ENCODE data around the gene DTWD2.

- no peak for TF ChIP-seq CTCF (IDR thresholded peaks at IDR 0.05; ENCODE audit: poor library complexity)
- TF ChIP-seq EZH2phosphoT487 (IDR thresholded peaks at IDR 0.05; ENCODE audit: low read depth, severe bottlenecking, unreplicated experiment) = no peak
Observed at GRCh38 chr5:118789366-118789765, 199.0 kb downstream of the DTWD2 start.

Data from hepatocyte (in vitro differentiated cells).